GM21717 (cell line): ENCODE results near the gene CARS1.
A peak's percentile ranks its signal among the peaks of the same experiment; 100 is the strongest.

Experiments
- ATAC-seq: cut with Tn5 transposase; IDR thresholded peaks from one replicate; pipeline ENCODE4 v1.9.1; 2021; ENCODE audit warnings: mild to moderate bottlenecking, moderate library complexity; ENCODE audit not compliant: unreplicated experiment

CARS1 gene

DNA sequence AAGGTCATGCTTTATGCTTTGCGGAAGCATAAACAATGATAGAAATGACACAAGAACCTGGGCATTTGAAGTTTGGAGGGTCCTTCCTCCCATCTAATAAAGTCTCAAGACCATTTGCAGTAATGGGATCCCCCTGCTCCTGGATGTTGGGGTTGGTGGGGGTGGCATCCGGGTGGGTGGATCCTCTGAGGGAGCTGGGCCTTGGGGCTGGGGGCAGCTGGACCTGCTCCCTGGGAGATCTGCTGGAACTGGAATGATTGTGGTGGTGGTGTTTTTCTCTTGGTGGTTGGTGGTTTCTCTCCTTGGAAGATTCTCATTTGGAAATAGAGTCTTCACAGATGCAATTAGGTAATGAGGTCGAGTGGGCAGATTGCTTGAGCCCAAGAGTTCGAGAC lies 62.9 kb downstream of the CARS1 start:
- no peak for ATAC-seq

DNA sequence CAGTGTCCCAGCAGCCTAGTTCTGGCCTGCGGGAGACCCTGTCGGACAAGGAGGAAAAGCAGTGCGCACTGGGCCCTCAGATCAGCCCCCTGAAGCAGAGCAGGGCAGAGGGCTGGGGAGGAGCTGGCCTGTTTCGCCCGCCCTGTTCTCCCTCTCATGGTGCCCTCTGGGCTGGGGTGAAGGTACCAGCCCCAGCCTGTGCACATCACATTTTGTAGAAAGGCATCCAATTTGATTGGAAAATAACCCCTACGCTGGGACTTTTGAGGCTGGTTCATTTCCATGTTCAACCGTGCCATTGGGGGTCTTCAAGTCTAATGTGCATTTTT lies 64.3 kb downstream of the CARS1 start:
- ATAC-seq = no peak

DNA sequence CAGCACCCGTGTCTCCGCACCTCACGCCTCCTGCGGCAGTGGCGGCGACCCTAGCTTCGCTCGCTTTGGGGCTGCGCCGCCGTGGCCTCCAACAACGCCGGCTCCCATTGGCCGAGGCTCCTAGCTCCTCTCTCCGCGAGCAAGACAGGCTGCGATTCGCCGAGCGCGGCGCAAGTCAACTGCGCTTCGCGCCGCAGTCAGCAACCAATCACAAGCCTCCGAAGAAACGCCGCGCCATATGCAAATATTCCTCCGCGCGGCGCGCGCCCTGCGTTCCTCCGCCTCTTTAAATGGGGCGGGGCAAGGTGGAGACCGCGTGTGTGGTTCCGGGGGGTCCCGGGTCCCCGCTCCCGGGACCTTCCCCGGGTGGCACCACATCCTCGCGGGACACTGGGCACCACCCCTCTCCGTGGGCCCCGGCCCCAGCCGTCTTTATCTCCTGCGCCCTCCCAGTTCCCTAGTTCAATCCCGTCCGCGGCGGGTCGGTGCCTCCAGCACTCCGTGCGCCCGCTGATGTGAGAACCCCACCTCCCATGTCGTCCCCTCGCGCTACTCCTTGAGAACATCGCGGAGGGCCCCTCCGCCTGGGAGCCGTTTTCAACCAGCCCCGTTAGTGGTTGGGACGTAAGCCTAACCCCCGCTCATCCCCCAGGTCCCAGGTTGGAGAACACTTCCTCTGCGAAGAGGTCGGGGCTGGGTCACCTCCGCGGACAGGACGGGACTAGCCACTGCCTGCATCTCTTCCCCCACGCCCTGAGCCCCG lies 64.8 kb downstream of the CARS1 start, which contains the start of gene NAP1L4:
Gene NAP1L4 (minus strand): TSS at position 96 of the 763 bp plus-strand sequence. CDS start 13,109 bp downstream, outside the sequence.
- ATAC-seq = peak; percentile 80

DNA sequence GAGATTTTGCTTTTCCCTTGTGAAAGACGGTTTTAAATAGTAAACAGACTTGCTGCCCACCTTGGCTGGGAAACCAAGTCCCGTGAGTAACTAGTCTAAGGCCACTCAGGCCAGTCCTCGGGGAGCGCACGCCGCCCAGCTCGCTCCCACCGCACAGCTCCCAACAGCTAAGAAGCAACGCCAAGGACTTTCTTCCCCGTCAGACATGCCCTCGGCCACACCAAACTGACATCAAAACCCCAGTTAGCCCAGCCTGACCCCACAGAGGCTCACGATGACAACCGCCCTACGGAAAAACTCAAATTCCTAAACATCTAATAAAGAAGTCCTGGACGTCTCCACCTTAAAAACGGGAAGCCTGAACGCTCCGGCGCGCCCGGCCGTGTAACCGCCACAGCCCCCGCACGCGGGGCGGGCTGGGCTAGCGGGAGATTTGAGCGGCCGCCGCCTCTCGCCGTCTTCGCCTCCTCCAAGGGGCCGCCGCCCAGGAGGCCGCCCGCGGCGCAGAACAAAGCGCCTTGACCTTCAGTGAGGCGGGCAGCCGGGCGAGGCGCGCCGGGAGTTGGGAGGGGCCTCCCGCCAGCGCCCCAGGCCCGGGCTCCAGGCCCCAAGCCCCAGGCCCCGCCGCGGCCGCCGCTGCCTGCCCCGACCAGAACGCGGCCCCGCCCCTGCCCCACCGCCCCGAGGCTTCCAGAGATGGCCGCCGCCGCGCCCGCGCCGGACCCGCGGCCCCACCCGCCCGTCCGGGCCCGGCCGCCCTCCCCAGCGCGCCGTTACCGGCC lies 65.6 kb downstream of the CARS1 start:
- ATAC-seq = peak; percentile 33

DNA sequence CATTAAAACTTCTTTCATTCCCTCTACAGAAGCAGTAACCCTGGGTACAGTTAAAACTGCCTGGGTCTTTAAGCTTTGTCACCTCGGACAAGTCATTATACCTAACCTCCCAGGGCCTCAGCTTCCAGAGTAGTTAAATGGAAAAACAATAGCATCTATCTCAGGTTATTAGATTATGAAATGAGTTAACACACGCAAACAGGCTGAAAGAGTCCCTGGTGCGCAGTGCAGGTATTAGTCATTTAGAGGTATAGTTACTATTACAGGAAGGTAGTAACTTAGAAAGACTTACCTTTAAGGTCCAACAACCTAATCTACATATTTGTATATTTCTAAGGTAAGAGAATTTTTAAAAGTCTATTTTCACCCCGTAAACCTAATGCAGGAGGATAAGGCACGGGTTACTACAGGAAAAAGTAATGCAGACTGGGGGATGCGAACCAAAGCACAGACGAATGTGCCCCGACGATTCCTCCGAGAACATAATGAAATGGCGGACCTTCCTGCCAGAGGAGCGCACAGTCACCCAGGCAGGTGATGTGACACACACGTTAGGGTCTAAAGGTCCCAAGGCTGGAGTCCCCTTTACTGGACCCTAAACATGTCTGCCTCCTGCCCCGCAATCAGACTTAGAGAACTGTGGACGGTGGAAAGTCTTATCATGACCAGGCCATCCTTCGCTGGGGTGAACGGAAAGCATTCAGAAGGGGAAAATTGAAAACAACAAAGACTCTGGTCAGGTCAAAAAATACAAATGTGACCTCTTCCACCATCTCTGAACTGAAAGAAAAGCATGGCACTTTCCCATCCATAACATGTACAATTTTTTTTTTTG lies 66.4 kb downstream of the CARS1 start:
- no peak for ATAC-seq

DNA sequence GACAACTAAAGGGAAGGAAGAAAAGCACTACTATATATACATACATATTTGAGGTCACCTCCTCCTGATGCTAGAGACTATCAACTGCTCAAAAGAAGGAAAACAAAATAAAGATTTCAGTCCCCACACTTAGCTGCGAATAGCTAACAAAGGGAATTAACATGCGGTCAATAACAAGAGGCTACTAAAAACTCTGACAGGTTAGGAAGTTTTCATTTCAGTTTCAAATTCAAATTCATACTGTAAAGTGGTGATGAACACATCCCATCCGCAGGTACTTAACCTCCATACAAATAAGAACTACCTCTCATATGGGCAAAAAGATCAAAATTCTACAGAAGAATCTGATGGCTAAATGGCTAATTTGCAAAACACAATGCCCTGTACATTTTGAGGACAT lies 67.7 kb downstream of the CARS1 start:
- no peak for ATAC-seq

DNA sequence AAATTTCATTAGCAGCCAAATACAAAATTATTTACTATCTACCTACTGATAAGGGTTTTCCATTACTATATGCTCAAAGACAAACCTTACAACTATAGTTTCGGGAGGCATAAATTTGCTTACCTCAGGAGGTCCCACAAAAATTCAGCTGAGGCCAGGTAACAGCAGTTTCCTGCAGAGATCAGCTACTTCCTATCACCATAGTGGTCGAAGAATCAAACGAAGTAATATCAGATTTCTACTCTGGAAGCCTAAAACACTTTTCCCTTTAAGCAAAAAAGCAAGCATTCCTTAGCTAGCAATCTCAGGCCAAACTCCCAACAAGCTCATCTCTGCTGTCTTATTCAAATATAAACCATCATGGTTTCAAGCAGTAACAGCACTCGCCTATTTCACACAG lies 68.2 kb downstream of the CARS1 start:
- no peak for ATAC-seq

DNA sequence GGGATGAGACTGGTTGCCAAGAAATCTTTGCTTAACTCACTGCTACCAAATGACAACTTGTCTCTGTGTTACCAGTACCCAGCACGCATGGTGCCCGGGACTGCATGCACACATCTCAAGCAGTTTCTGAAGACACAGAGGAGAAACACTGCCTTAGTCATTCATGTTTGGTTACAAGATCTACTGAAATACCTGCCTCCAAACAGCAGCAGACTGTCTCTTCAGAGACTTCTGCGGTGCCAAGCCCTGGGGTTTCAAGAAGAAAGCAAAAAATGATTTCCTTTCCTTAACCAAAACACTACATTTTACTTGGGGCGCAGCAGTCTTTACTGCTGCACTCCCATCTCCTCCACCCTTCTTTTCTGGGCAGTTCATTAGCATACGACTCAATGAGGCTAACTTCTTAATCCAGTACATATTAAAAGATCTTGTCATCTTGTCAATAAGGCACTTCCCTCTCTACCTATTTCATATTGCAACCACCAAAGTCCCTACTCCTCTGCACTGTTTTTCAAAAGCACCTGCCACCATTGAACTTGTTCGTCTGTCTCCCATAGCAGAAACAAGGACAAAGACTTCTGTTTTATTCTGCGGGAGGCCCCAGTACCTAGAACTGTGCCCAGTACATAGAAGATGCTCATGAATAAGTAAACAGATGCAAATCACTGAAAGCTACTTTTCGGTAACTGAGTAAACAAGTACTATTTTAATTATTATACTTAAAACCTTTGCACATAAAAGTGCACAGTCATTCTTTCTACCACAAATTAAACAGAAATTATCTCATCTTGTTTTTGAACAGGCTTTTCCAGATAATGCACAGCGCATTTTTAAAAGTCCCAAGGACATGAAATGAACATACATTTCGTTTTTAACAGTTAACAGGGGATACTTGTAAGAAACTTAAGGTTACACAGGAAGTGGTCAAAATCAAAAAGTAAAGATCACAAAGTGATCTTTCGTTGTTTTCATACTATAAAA lies 69.1 kb downstream of the CARS1 start:
- no peak for ATAC-seq

DNA sequence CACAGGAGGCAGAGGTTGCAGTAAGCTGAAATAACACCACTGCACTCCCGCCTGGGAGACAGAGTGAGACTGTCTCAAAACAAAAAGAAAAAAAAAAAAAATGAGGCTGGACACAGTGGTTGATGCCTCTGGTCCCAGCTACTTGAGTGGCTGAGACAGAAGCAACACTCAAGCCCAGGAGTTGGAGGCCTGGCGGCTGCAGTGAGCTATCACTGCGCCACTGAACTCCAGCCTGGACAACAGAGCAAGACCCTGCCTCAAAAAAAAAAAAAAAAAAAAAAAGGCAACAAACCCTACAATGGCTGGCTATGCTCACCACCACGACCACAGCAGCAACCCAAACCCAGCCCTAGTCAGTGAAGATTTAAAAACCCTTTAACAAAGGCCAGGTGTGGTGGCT lies 73.3 kb downstream of the CARS1 start:
- no peak for ATAC-seq

DNA sequence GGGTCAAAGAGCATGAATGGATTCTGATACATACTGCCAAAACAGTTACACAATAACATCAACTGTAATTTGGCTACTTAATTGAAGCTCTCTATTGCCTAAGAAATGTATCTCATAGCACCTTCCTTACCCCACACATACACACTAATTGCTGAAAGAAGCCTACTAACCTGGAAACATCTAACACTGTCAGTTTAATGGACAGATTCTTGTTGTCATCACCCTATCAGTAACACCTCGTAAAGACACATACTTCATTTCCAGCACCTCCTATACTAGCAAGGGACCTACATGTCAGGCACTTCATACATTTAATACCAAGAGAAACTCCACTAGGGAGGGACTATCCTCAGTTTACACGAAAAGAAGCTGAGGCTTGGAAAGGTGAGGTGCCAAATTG lies 75.0 kb downstream of the CARS1 start:
- no peak for ATAC-seq

DNA sequence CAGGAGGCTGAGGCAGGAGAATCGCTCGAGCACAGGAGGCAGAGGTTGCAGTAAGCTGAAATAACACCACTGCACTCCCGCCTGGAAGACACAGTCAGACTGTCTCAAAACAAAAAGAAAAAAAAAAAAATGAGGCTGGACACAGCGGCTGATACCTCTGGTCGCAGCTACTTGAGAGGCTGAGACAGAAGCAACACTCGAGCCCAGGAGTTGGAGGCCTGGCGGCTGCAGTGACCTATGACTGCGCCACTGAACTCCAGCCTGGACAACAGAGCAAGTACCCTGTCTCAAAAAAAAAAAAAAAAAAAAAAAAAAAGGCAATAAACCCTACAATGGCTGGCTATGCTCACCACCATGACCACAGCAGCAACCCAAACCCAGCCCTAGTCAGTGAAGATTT lies 76.1 kb downstream of the CARS1 start:
- no peak for ATAC-seq

DNA sequence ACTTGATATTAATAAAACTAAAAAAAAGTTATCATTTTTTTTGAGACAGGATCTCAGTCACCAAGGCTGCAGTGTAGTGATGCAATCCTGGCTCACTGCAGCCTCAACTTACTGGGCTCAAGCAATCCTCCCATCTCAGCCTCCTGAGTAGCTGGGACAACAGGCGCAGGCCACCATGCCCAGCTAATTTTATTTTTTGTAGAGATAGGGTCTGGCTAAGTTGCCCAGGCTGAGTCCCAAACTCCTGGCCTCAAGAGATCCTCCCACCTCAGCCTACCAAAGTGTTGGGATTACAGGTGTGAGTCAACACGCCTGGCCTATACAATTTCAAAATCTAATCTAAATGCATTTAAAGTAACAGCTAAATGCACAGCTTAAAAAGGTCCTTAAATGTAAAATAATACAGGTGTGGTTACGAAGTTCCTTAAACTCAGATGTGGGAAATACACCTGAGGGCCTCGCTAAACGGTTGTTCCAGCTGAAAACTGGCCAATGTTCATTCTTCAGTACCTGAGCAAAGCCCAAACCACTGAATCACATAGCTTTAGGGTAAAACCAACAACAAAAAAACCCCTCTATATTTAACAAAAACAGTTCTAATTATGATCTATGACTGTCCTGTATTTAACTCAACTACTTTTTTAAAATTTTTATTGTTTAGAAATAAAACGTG lies 76.9 kb downstream of the CARS1 start:
- ATAC-seq = no peak

DNA sequence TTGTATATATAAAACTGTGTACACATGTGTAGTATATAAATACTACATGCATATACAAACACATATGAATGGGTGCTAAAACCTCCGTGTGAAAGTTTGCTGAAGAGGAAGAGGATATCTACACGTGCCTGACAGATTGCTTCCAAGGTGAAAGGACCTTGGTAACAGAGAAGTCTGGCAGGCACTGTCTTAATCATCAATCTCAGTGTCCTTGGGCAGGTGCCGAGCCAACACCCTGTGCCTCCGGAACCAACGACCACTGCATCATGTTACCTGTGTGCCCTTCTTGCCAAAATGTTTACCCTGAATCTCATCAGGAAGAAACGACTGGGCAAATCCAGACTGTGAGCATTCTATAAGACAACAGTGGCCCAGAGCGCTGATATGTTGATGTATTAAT lies 80.1 kb downstream of the CARS1 start:
- ATAC-seq = no peak

DNA sequence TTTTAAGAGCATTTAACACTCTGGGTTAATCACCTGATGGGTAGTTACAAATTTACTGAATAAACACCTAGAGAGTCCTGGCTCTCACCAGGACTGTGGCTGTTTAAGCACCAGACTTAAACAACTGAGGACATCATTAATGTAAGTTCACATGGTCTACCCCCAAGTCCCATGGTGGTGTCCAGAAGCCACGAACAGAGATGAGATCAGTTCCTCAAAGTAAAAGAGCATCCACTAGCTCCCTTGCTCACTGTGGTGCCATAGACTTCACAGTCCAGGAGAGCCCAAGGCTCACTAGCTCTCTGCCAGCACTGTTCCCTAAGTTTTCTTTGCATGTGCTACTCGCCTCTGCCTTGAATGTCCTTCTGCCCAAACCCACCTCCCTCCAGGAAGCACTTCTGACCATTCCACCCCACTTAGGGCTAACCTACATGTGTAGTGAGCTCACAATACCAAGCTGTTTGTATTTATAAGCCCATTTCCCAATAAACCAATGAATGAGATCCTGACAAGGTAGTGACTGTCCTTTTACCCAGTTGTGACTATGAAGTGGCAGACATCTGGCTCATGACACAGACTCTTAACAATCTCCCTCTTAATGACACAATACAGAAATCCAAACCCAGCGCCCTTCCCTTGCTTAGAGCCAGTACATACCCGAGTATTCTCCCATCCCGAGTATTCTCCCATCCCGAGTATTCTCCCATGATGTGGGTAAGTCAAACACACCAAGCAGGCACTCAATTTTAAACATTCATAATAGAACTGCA lies 80.7 kb downstream of the CARS1 start:
- ATAC-seq = no peak

DNA sequence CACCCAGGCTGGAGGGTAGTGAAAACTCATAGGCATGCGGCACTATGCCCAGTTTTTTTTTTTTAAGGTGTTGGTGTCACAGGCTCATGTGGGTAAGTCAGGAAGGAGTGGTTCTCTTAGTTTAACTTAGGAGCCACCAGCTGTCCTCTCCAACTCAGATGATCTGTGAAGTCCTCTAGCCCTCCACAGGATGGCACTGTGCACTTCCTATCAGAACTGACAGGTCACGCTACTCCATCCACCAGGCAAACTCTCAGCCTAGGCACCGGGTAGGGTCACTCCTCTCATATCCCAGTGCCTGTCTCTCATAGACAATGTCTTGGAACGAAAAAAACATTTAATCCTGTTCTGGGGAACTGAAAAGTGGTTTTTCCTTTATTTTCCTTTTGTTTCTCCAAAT lies 81.6 kb downstream of the CARS1 start:
- ATAC-seq = no peak

DNA sequence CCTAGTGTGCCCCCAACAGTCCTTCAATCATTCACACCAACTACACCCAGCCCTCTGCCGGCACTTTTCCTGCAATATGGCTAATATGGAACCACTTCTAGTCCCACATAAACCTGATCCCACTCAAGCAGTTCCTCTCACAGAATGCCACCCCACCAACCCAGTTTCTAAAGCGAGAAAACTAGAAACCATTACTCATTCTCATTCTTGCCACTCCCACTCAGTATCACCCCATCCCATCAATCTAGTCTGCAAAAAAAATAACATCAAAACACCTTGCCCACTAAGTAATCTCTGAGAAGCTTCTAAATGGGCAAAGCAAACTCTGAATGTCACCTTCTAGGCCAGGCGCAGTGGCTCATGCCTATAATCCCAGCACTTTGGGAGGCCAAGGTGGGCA lies 83.0 kb downstream of the CARS1 start:
- ATAC-seq = no peak

DNA sequence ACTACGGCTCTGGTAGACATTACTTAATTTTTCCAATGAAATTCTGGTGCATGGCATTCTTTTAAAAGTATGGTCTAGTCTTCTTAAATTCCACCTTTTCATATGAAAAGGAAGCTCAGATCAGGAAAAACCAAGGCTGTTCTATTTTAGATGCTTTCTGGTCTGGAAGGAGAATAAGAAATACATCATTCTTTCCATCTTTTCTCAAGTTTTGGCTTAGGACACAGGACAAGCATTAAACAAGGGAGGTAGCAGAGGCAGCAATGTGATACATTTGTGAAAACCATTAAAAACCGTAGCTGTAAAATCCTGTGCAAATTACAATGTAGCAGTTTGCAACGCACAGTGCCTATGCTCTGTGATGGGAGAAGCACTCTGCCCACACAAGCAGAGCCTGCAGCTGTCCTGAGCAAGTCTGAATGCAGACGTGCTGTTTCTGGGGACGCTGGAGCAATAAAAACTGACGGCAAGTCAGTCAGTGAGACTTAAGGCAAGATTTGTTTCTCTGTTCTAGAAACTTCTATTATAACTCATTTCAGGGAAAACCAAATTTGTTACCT lies 88.8 kb downstream of the CARS1 start:
- ATAC-seq = no peak

DNA sequence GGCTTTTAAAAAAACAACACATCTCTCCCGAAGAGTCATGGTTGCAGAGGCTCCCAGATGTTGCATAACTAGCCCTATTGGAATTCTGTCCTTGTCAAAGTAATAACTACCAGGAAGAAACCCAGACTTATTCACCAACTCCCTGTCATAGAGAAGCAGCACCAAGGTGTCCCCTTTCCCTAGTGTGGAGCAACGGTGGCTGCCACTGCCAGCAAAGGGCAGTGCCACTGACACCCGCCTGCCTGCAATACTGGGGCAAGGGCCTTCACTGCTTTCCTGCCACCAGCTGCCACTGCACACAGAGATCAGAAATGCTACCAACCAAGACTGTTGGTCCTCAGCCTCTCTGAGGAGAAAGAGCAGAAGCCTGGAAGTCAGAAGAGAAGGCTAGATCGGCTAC lies 92.4 kb downstream of the CARS1 start:
- ATAC-seq = no peak

DNA sequence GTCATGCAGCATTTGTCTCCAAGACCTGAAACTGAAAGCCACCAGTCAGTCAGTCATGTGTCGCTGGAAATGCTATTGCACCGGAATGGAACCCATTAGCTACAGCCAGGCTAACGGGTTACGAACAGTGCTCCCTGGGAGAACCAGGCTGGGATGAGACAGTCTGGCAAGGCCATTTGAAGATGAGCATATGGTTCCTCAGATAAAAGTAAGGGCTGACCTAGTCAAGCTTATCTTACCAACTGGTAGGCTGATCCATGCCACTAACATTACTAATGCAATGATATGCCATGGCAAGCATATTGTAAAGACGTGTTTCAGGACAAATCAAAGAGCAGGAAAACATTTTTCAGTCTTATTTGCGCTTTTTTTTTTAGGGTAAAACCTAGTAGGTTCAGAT lies 93.5 kb downstream of the CARS1 start:
- no peak for ATAC-seq
